Cardiac fibroblast (primary cell): Measurements from ENCODE around the gene FLNA.

ENCODE experiments used
- DNase-seq, 2 donors: peaks; one replicate each; pipeline versions ENCODE4 v3.0.0 to v3.0.0-alpha.2; 2010; ENCODE audit warnings: low read depth in 2 of 2
- H3K4me3 ChIP-seq, 2 donors: replicated peaks in 1 of 2; 1 replicate in 1 of 2; 2 replicates in 1 of 2; pipeline ENCODE4 v1.5.1; 2011; ENCODE audit warnings: low read depth in 2 of 2, low read length in 2 of 2, mild to moderate bottlenecking in 2 of 2, moderate library complexity in 1 of 2
- CTCF ChIP-seq: IDR thresholded peaks from one replicate; pipeline ENCODE4 v1.5.1; 2011; ENCODE audit warnings: low read depth, mild to moderate bottlenecking, low read length, inconsistent platforms

The FLNA gene

GRCh38 chrX:154367474-154368308 is 6.7 kb downstream of the FLNA start:
- H3K4me3 ChIP-seq = peak overlapping the region; percentile 59 to 87
- no peak for TF ChIP-seq CTCF
- DNase-seq = no peak

- no peak for DNase-seq
- H3K4me3 ChIP-seq = no peak overlapping the region
- TF ChIP-seq CTCF = no peak
Observed at GRCh38 chrX:154366666-154367055, 7.8 kb downstream of the FLNA start.

- no peak for TF ChIP-seq CTCF
- no peak overlapping the region for H3K4me3 ChIP-seq
Observed at GRCh38 chrX:154365997-154366665, 8.3 kb downstream of the FLNA start.

GRCh38 chrX:154365052-154365600 is 9.3 kb downstream of the FLNA start:
- DNase-seq = no peak
- no peak overlapping the region for H3K4me3 ChIP-seq
- TF ChIP-seq CTCF = no peak

More at GRCh38 chrX:154365997-154366665, 8.3 kb downstream of the FLNA start:
- no peak for DNase-seq

- DNase-seq = no peak
- no peak for TF ChIP-seq CTCF
- no peak overlapping the region for H3K4me3 ChIP-seq
Observed at GRCh38 chrX:154363706-154364439, 10.6 kb downstream of the FLNA start.

- no peak for TF ChIP-seq CTCF
- no peak for DNase-seq
Observed at GRCh38 chrX:154362085-154362742, 12.2 kb downstream of the FLNA start.

More at GRCh38 chrX:154362085-154362742, 12.2 kb downstream of the FLNA start:
- no peak overlapping the region for H3K4me3 ChIP-seq
